Spleen (tissue), 11 donors: ENCODE results near the gene LRRIQ4. TPM values are rescaled to one million over a fixed set of nuclear protein-coding genes. Genes with fewer than 3 reads are reported as not detected.

ENCODE experiments used
- DNase-seq: peaks from one replicate; pipeline ENCODE4 v3.0.0-alpha.2; 2020
- H3K27ac ChIP-seq, 8 donors: fragments of 200-600 bp; sonication (generic) in 7 of 8; 1 replicate in 4 of 8; 2 replicates in 4 of 8; pipeline versions ENCODE4 v1.5.0 to v1.8.0; 2016 to 2021; ENCODE audit warnings: inconsistent platforms in 4 of 8, mild to moderate bottlenecking in 4 of 8, moderate library complexity in 1 of 8
- H3K27me3 ChIP-seq, 7 donors: fragments of 200-600 bp; sonication (generic) in 6 of 7; replicated peaks in 1 of 7; 1 replicate in 4 of 7; 2 replicates in 3 of 7; pipeline versions ENCODE4 v1.5.0 to v1.8.0; 2016 to 2021; ENCODE audit warnings: inconsistent platforms in 3 of 7, mild to moderate bottlenecking in 1 of 7
- H3K36me3 ChIP-seq, 6 donors: fragments of 200-600 bp; sonication (generic) in 5 of 6; 1 replicate in 4 of 6; 2 replicates in 2 of 6; pipeline versions ENCODE4 v1.5.0 to v1.8.0; 2016 to 2021; ENCODE audit warnings: inconsistent platforms in 2 of 6
- H3K4me1 ChIP-seq, 6 donors: fragments of 200-600 bp; sonication (generic) in 5 of 6; 1 replicate in 3 of 6; 2 replicates in 3 of 6; pipeline versions ENCODE4 v1.5.0 to v1.8.0; 2016 to 2021; ENCODE audit warnings: inconsistent platforms in 3 of 6
- H3K4me3 ChIP-seq, 8 donors: fragments of 200-600 bp; sonication (generic) in 7 of 8; 1 replicate in 4 of 8; 2 replicates in 4 of 8; pipeline versions ENCODE4 v1.5.0 to v1.8.0; 2016 to 2021; ENCODE audit warnings: inconsistent platforms in 4 of 8, mild to moderate bottlenecking in 4 of 8, moderate library complexity in 2 of 8
- H3K9me3 ChIP-seq, 8 donors: fragments of 200-600 bp; sonication (generic) in 7 of 8; 1 replicate in 4 of 8; 2 replicates in 4 of 8; pipeline versions ENCODE4 v1.5.0 to v1.8.0; 2016 to 2021; ENCODE audit warnings: inconsistent platforms in 4 of 8
- CTCF ChIP-seq, 11 experiments: fragments of 200-600 bp in 7 of 11; fragments of 450-650 bp in 4 of 11; sonication (generic) in 4 of 11; IDR thresholded peaks in 8 of 11; conservative IDR thresholded peaks in 3 of 11; 1 replicate in 7 of 11; 2 replicates in 4 of 11; pipeline versions ENCODE4 v1.4.0 to v1.8.0; 2016 to 2021; ENCODE audit warnings: antibody characterized with exemption in 11 of 11, inconsistent platforms in 4 of 11, mild to moderate bottlenecking in 1 of 11
- POLR2A ChIP-seq, 3 donors: fragments of 450-650 bp; IDR thresholded peaks; one replicate each; pipeline ENCODE4 v1.5.1; 2017; ENCODE audit warnings: antibody characterized with exemption in 3 of 3, mild to moderate bottlenecking in 1 of 3
- POLR2AphosphoS5 ChIP-seq, 3 donors: sonication (generic); formaldehyde crosslinking; IDR thresholded peaks; one replicate each; pipeline ENCODE4 v1.5.1; 2017; ENCODE audit warnings: antibody characterized with exemption in 3 of 3
- WGBS, 5 donors: extraction: QIAGEN DNeasy Blood & Tissue Kit in 3 of 5; methylation state at CpG; one replicate each; pipeline versions ENCODE4 v1.1.5 to v1.1.7; 2013 to 2018; 5-methylcytosine and 5-hydroxymethylcytosine counted together
- intact Hi-C: fragments of 100-400 bp; cut with DNase I; formaldehyde crosslinking; loops from one replicate; pipeline ENCODE4 v1.15.0; 2023; ENCODE audit warnings: low total_unique reads
- polyA plus RNA-seq, 3 donors: library from polyadenylated mRNA; stranded (reverse); fragments of 200-250 nt; gene quantifications; one replicate each; pipeline ENCODE4 v1.2.1, GENCODE V29; 2013
- total RNA-seq, 7 donors: library from RNA; depleted of rRNA in 3 of 7; stranded (reverse); fragments of >200 nt in 3 of 7; fragmentation: NEBNext Ultra II Directional in 4 of 7; extraction: Animal tissue kit (Norgen Biotek cat#: 25700) in 4 of 7; gene quantifications; one replicate each; pipeline versions ENCODE4 v1.1.0 to v1.2.1, GENCODE V29; 2016 to 2021
- donor health status: healthy with polysubstance abuse.
- donor health status: DM: no; HTN: no; CAD: no; lungs with moderate emphysema.
- donor health status: DM: no; HTN: no; CAD: no.
- donor health status: Bipolar disorder and iron deficiency.
- donor health status: healthy.
- donor health status: DM: no; HTN: no; CAD: no.
- donor health status: DM: yes; HTN: yes; CAD: no.

The LRRIQ4 gene
- total and polyA plus RNA-seq, 10 donors: 0.06 to 0.27 (median 0.19) TPM; not detected in 7

- intact Hi-C loops: no loop called here
- peaks cover 0 to 100% (median 84%) of the 10 kb centered on the region in 6 donors for H3K36me3 ChIP-seq
- H3K4me1 ChIP-seq: peaks cover 4 to 65% (median 24%) of the 10 kb centered on the region in 6 donors
- no peak overlapping the region for H3K27ac ChIP-seq
- no peak for TF ChIP-seq POLR2A (IDR thresholded peaks at IDR 0.05)
- no peak for TF ChIP-seq CTCF (IDR thresholded peaks at IDR 0.05 in 8 of 11, conservative IDR thresholded peaks at IDR 0.05 in 3 of 11)
- no peak for TF ChIP-seq POLR2AphosphoS5 (IDR thresholded peaks at IDR 0.05)
- no peak for DNase-seq
- no peaks in the 10 kb centered on the region for H3K9me3 ChIP-seq
- WGBS, 5 donors: 20 to 41% (median 24%) methylated on average over 2 of the region's 2 CpGs
- no peak overlapping the region for H3K4me3 ChIP-seq
- no peaks in the 10 kb centered on the region for H3K27me3 ChIP-seq
These were observed 31.9 kb upstream of the LRRIQ4 start for GRCh38 chr3:169780742-169781141.

GRCh38 chr3:169781209-169781855 is 31.3 kb upstream of the LRRIQ4 start:
- no peaks in the 10 kb centered on the region for H3K9me3 ChIP-seq
- H3K4me3 ChIP-seq: no peak overlapping the region
- WGBS, 5 donors: 84 to 92% (median 88%) methylated on average over 4 of the region's 4 CpGs
- no peaks in the 10 kb centered on the region for H3K27me3 ChIP-seq
- no peak overlapping the region for H3K27ac ChIP-seq
- peaks cover 0 to 100% (median 84%) of the 10 kb centered on the region in 6 donors for H3K36me3 ChIP-seq
- peaks cover 0 to 59% (median 18%) of the 10 kb centered on the region in 6 donors for H3K4me1 ChIP-seq
- intact Hi-C loops: no loop called here
- no peak for TF ChIP-seq CTCF (IDR thresholded peaks at IDR 0.05 in 8 of 11, conservative IDR thresholded peaks at IDR 0.05 in 3 of 11)
- TF ChIP-seq POLR2AphosphoS5 (IDR thresholded peaks at IDR 0.05): no peak
- TF ChIP-seq POLR2A (IDR thresholded peaks at IDR 0.05): no peak
- DNase-seq: no peak

- Histone ChIP-seq H3K9me3 (no peaks in the 10 kb centered on the region), H3K27ac (no peak overlapping the region), H3K4me3 (no peak overlapping the region), H3K4me1 (peaks cover 0 to 1% (median 0%) of the 10 kb centered on the region in 6 donors), H3K27me3 (no peaks in the 10 kb centered on the region), H3K36me3 (peaks cover 0 to 94% (median 62%) of the 10 kb centered on the region in 6 donors)
- 96 to 99% (median 97%) methylated on average over 4 of the region's 4 CpGs for WGBS, 5 donors
- intact Hi-C loops: no loop called here
- no peak for TF ChIP-seq CTCF (IDR thresholded peaks at IDR 0.05 in 8 of 11, conservative IDR thresholded peaks at IDR 0.05 in 3 of 11)
- no peak for DNase-seq
These were observed 25.6 kb upstream of the LRRIQ4 start for GRCh38 chr3:169787120-169787519.

- no peak overlapping the region for H3K27ac ChIP-seq
- no peaks in the 10 kb centered on the region for H3K27me3 ChIP-seq
- no peaks in the 10 kb centered on the region for H3K4me1 ChIP-seq
- no peak for DNase-seq
- H3K4me3 ChIP-seq: no peak overlapping the region
- H3K36me3 ChIP-seq: peaks cover 0 to 94% (median 59%) of the 10 kb centered on the region in 6 donors
- WGBS, 5 donors: 55 to 87% (median 66%) methylated on average over 1 of the region's 1 CpG
- TF ChIP-seq POLR2A (IDR thresholded peaks at IDR 0.05) (no peak), POLR2AphosphoS5 (IDR thresholded peaks at IDR 0.05) (no peak), CTCF (IDR thresholded peaks at IDR 0.05 in 8 of 11, conservative IDR thresholded peaks at IDR 0.05 in 3 of 11) (no peak)
- intact Hi-C loops: no loop called here
- H3K9me3 ChIP-seq: no peaks in the 10 kb centered on the region
These were observed 24.9 kb upstream of the LRRIQ4 start for GRCh38 chr3:169787791-169788190.
